HepG2 (cell line): ENCODE data around the gene METTL22. TPM values are rescaled to one million over a fixed set of nuclear protein-coding genes. Genes with fewer than 3 reads are reported as not detected.

Source experiments
- FOXJ3 ChIP-seq: sonication (generic); formaldehyde crosslinking; IDR thresholded peaks from 2 replicates; pipeline ENCODE4 v1.4.0; 2020; ENCODE audit warnings: missing genetic modification reagents, mild to moderate bottlenecking, borderline replicate concordance
- GATAD2A ChIP-seq: IDR thresholded peaks from 2 replicates; pipeline ENCODE4 v1.6.1; 2016
- IKZF5 ChIP-seq: IDR thresholded peaks from 2 replicates; pipeline ENCODE4 v1.6.1; 2018; ENCODE audit warnings: missing genetic modification reagents, mild to moderate bottlenecking, missing compliant biosample characterization
- MEF2D ChIP-seq: sonication (generic); formaldehyde crosslinking; IDR thresholded peaks from 2 replicates; pipeline ENCODE4 v1.5.1; 2020; ENCODE audit warnings: mild to moderate bottlenecking, missing genetic modification reagents
- MNT ChIP-seq: fragments of 450-650 bp; IDR thresholded peaks from 2 replicates; pipeline ENCODE4 v1.6.1; 2016
- MTA3 ChIP-seq: sonication (generic); formaldehyde crosslinking; IDR thresholded peaks from 2 replicates; pipeline ENCODE4 v1.4.0; 2020; ENCODE audit warnings: missing genetic modification reagents
- NR1H2 ChIP-seq: sonication (generic); formaldehyde crosslinking; IDR thresholded peaks from 2 replicates; pipeline ENCODE4 v1.8.1; 2022; ENCODE audit warnings: low read depth, missing genetic modification reagents, borderline replicate concordance
- RERE ChIP-seq: IDR thresholded peaks from 2 replicates; pipeline ENCODE4 v1.6.1; 2016; ENCODE audit warnings: low read depth, missing genetic modification reagents, missing compliant biosample characterization
- SMARCE1 ChIP-seq: fragments of 450-650 bp; IDR thresholded peaks from 2 replicates; pipeline ENCODE4 v1.6.1; 2017; ENCODE audit warnings: borderline replicate concordance
- TFDP1 ChIP-seq: IDR thresholded peaks from 2 replicates; pipeline ENCODE4 v1.6.1; 2016; ENCODE audit warnings: missing compliant biosample characterization, missing genetic modification reagents, borderline replicate concordance
- ZHX2 ChIP-seq, 2 experiments: sonication (generic) in 1 of 2; formaldehyde crosslinking in 1 of 2; IDR thresholded peaks; 2 replicates each; pipeline versions ENCODE4 v1.6.1 to v1.9.0; 2014 to 2022; ENCODE audit warnings: antibody characterized with exemption in 1 of 2, borderline replicate concordance in 1 of 2, inconsistent platforms in 1 of 2, low read depth in 1 of 2, missing genetic modification reagents in 1 of 2
- ZNF354B ChIP-seq: sonication (generic); formaldehyde crosslinking; IDR thresholded peaks from 2 replicates; pipeline ENCODE4 v1.8.0; 2022; ENCODE audit warnings: mild to moderate bottlenecking, missing genetic modification reagents
- ZNF740 ChIP-seq: sonication (generic); formaldehyde crosslinking; IDR thresholded peaks from 2 replicates; pipeline ENCODE4 v1.4.0; 2020; ENCODE audit warnings: missing genetic modification reagents
- polyA plus RNA-seq, 8 experiments: library from polyadenylated mRNA; depleted of rRNA in 3 of 8; stranded (reverse) in 7 of 8; unstranded in 1 of 8; fragments of >200 nt; fragmentation: Illumina TruSeq in 4 of 8; extraction: Trizol in 4 of 8; gene quantifications; 2 replicates each; pipeline versions ENCODE4 v1.2.1 to v1.2.3, GENCODE V29; 2011 to 2016; ENCODE audit warnings: low read depth in 4 of 8, missing spikeins in 1 of 8, mixed read lengths in 1 of 8; ENCODE audit not compliant: insufficient read depth in 1 of 8
- total RNA-seq, 5 experiments: library from RNA; depleted of rRNA; stranded (reverse); fragments of >200 nt; fragmentation: Illumina TruSeq; extraction: Trizol; gene quantifications; 2 replicates each; pipeline ENCODE4 v1.2.3, GENCODE V29; 2016; ENCODE audit warnings: low read depth in 1 of 5

Gene METTL22
- total and polyA plus RNA-seq, 2 of the 13 experiments (the other 11 are each of a cell fraction or from before 2014, with no cell fraction given), result 36.2 to 94.8 TPM

GRCh38 chr16:8660841-8661301 lies 39.4 kb downstream of the METTL22 start (continued):
- TF ChIP-seq NR1H2 (no peak), FOXJ3 (no peak), IKZF5 (no peak; the same call in 1 of the 2 replicates), TFDP1 (no peak), ZNF740 (no peak), SMARCE1 (no peak), MTA3 (CRISPR knock-in tag) (no peak), MNT (no peak), ZNF354B (CRISPR knock-in tag) (no peak), ZHX2 (IDR thresholded peaks at IDR 0.05; ENCODE audit: low read depth) (no peak), ZHX2 (CRISPR knock-in tag; IDR thresholded peaks at IDR 0.05; ENCODE audit: borderline replicate concordance) (no peak), MEF2D (CRISPR knock-in tag) (no peak), RERE (CRISPR knock-in tag) (no peak), GATAD2A (CRISPR knock-in tag) (0 out of 2 replicates have a peak, but pooled peaks have one; percentile 31)
